HG03159 (cell line): ENCODE data around the gene BRD3OS.

Experiments used
- ATAC-seq: cut with Tn5 transposase; IDR thresholded peaks from one replicate; pipeline ENCODE4 v1.9.1; 2021; ENCODE audit warnings: mild to moderate bottlenecking, moderate library complexity; ENCODE audit not compliant: unreplicated experiment

BRD3OS gene

DNA sequence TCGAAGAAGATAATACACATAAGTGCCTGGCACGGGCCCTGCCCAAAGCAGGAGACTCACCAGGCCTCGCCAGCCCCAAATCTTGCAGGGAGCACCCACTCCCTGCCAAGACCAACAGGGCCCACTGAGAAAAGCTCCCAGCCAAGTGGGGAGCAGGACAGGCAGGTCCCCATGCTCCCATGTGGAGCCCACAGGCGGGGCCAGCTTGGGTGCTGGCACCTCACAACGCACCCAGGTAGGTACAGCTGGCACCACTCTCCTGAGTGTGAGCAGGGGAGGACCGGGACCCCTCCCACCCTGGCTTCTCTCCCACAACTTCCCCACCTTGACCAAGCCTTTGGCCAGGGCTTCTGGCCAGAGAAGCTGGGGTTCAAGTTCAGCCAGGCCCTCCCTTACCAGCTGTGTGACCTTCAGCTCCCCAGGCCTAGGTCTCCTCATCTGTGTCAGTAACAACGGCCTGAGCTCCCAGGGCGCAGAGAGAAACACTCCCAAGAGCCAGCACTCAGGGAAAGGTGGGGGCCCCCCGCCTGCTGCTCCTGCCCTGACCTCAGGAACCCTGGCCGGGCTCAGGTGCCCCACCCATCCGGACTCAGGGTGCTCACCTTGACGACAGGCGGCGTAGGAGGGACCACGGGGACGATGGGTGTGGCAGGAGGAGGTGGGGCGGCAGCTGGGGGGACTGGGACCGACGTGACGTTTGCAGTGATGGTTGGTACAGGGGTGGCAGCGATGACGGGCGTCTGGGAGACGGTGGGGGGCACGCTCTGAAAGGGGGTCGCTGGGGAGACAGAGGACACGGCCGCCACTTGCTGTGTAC is 24.7 kb downstream of the BRD3OS start:
- ATAC-seq = no peak

DNA sequence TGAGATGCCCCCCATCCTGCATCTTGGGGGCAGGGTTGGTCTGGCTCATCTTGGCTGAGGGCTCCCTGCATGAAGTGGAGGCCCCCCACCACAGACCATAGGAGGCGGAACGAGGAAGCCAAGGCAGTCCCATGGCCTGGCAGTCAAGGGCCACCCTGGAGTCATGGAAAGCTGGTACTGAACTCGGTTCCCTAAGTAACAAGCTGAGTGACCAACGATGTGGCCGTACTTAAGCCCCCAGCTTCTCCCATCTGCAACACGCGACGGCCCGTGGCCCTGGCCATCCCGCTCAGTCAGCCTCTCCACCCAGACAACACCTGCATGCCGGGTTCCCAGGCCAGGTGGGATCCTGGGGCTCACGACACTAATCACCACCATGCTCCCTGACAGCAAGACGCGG is 25.4 kb downstream of the BRD3OS start:
- no peak for ATAC-seq

DNA sequence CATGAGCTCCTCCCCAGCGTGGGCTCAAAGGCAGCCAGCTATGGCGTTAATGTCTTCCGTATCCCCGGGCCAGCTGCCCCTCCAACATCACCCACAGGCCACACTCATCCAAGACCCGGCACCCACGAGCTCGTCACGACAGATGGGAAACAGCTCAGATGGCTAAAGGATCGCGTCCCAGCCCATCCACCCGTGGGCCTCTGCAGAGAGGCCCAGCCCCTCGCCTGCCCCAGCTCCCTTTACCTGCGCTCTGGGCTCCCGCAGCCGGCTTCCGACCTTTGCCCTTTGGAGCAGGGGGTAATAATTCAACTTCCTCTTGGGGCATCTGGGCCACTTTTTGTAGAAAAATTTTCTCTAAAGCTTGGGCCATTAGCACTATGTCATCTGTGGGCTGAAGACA is 26.0 kb downstream of the BRD3OS start:
- ATAC-seq = no peak

DNA sequence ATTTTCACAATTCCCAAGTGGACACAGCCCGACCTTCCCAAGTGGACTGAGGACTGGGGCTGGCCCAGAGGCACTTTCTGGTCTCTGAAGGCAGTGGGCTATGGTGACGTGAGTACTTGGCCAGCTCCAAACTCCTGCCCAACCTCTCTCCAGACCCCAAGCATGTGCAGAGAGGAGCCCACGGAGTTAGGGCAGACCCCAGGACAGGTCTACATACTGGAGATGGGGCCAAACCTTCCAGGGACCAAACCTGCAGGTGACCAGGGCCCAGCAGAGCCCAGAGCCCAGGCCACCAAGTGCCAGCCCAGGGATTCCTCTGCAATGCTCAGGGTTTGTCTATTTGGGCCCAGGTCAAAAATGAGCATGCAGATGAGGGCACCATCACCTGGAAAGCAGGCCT is 27.2 kb downstream of the BRD3OS start:
- ATAC-seq = no peak

DNA sequence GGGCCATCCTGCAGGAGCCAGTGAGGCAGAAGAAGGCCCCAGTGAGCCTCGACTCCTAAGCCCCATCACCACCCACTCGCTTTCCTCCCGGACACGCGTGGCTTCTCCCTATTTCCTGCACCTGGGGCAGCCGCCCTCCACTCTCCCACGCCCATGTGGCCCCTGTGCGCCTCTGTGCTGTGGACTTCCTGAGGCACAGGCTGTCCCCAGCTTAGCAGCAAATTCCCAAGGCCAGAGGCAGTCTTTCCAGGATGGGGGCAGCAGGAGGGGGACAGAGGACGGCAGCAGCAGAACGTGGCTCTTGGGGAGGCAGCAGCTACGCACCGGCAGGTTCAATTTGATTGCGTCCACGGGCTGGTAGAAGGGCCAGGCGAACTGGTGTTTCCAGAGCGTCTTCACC is 27.7 kb downstream of the BRD3OS start:
- ATAC-seq = no peak

DNA sequence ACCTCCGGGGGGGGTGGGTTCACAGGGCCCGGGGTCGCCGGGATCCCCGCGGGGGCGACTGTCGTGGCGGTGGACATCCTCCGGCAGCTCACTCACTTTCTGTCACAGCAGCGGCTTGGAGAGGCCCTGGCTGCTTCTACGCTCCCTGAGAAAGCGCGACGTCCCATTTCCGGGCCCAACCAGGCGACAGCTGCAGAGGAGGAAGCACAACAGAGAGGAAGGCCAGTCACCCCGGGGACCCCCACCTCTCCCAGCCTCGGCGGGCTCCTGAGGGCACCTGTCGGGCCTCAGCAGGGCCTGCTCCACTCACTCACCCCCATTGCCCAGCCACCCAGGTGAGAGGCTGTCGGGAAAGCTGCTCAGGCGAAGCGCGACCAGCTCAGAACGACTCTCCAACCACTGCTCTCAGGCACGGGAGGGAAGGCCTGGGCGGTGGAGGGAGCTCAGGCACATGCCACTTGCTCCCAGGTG is 28.2 kb downstream of the BRD3OS start:
- no peak for ATAC-seq

DNA sequence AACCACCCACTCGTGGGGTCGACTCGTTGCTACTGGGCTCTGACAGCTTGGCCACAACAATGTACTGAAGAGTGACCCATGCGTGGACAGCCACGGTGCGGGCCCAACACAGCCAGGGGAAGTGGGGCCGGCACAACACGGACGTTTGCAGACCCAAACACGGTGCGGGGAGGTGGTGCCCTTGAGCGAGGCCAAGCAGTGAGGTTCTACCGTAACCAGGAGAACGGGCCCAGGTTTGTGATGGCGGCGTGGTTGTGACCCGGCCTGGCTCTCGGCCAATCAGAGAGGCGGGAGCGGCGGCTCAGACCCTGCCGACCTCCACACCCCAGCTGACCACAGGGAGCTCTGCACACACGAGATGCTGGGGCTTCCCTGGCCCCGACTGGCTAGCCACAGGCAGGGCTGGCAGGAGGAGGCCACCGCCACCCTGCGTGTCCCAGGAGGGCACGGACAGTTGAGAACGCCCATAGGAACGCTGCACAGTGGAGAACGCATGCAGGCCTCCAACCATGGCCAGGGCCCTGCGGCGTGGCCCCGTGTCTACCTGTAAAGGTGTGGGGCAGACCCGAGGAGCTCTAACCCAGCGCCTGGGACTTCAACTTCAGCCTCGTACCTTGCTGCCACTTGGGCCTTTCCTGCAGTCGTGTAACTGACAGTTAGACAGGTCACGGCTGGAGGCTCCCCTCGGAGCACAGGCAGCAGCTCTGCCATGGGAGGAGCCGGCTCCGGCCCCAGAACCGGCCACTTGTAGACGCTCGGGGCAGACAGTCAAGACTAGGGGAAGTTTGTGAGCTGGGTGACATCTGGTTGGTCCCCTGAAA is 28.9 kb downstream of the BRD3OS start:
- ATAC-seq = no peak

DNA sequence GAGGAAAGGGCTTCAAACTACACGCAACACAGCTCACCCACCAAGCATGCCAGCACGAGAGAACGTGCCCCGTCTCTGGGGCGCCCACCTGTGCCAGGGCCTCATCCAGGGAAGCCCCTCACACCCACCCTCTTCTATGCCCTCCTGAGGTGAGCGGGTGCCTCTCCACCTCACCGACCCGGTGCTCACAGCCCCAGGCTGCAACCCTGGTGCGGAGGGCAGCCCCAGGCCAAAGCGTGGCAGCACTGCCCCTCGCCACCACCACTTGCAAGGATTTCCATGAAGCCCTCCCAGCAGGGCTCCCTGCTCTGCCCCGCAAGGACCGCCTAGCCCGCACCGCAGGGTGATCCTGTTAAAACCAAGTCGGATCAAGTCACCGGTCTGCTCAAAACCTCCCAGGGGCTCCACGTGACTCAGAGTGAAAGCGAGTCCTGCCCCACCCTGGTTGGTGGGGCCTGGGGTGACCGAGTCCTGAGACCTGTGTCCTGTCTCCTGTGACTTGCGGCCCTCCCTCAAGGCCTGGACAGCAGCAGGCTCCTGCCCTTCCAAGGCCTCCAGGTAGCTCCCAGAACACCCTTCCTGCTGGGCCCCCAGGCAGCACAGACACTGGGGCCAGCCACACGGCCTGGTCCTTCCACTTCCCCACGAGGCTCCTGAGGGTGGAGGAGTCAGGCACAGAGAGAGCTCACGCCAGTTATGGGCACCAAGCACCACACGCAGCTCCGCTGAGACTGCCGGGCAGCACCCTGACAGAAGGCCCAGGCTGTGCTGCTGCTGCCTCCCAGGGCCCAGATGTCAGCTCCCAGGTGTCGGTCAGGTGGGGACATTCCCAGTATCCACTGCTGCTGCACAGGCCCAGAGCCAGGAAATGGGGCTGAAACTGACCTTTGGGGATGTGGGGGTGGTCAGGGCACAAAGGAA is 29.9 kb downstream of the BRD3OS start:
- no peak for ATAC-seq

DNA sequence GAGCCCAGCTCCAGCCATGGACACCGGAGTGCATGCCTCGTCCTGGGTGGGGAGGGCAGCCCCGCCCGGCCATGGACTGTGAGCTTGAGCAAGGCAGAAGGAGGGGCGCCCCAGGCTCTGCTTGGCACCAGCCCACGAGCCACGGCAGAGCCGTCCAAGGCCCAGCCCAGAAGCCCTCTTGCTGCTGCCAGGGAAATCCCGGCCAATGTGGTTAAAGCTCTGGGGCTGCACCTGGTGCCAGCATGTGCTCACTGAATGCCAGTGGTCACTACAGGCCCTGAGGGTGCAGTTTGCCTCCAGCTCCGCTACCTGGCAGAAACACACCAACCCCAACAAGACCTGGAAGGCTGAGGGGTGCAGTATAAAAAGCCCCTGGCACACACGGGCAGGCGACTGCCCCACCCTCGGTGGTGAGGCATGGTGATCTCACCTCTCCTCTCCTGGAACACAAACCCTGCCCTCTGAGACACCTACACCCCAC is 30.7 kb downstream of the BRD3OS start:
- ATAC-seq = no peak

DNA sequence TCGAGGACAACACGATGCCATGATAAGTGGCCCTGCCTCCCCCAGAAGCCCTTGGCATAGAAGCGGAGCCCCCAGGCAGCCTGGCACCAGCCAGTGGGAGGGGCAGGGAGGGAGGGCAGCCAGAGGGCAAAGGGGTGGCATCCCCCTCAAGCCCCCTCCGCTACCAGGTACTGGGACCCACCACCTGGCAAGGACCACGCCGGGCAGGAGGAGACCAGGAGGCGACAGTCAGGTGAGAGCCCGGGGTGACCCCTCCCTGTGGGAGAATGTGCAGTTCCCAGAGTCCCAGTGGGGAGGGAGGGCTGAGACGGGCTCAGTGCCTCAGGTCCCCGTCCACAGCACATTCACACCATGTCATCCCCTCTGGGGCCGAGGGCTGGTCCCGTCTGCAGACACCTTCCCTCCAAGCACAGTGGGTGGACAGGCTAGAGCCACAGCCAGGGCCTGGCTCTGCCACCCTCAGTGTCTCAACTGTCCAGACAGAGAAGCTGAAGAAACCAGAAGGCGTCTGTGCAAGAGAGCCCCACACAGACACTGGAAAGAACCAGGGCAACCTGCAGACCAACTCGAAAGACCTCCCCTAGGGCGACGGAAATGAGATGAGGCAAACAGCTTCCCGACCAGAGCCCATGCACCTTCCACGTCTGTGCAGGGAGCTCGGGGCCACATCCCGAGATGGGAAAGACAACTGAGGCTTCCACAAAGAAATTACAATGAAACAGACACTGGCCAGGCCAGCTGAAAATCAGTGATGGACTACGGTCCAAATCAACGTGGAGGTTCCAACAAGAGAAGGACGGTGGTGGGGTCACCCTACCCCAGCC is 31.4 kb downstream of the BRD3OS start:
- ATAC-seq = no peak

DNA sequence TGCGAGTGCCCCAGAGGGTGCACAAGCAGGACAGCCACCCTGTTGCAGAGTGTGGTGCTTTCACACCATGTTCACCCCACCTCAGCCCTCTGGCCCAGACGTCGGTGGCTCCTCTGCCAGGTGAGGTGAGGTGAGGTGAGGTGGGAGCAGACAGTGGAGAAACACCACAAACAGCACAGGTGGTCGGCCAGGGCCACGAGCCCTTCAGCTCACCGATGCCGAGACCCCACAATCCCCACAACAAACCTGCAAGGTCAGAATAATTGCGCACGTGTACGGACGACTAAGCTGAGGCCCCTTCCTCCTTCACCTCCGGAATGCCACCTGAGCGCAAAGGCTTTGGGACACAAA is 32.0 kb downstream of the BRD3OS start:
- ATAC-seq = no peak

DNA sequence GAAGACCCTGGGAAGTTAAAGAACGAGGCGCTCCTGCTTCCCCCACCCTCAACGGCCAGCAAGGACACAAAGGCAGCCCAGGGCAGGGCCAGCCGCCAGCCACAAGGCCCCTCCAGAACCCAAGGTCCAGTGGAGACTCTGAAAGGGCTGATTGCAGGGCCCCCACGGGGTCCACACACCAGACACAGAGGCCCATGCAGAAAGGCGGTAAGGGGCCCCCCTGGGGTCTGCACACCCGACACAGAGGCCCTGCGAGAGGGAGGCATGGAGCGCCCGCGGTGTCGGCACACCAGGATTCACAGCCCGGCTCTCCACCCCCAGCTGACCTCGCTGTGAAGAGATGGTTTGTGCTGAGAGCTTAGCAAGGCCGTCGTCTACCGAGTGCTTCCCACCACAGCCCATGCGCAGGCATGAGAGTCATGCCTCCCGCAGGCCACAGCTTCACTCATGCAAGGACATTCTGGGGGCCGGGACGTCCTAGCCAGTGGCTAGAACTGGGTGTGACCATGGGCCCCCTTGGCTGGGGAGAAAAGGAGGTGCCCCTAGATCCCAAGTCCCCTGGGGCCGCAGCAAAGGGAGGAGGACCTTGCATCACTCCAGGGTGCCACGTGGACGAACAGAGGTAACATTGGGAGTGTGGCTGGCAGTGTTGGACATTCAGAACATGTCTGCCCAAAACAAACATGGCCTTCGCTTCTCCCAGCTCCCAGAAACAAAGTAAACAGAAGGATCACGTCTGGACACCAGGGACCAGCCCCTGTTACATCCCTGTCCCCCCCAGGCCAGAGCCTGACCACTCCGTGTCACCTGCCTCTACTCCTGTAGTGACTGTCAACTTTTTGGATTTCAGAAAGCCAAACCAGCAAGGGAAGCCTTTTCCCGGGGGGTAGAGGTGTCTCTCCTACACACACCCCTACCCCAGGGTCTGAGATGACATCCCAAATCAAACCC is 32.7 kb downstream of the BRD3OS start:
- ATAC-seq = no peak

DNA sequence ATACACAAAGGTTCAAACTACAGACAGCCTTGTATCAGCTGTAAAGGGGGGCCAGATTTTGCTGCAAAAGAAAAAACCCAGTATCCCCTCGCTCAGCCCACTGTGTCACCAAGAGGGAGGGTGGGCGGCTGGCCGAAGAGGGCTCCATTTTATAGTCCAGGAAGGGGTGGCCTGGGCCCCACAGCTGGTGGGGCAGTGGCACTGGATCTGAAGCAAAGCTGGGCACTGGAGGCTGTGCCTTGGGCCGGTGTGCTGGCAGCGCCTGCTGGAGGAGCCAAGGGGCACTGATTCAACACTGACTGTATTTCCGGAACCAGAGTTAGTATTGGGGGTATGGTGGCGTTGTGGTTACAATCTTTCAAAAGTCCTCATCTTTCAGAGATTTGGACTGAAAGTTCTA is 33.4 kb downstream of the BRD3OS start:
- no peak for ATAC-seq

DNA sequence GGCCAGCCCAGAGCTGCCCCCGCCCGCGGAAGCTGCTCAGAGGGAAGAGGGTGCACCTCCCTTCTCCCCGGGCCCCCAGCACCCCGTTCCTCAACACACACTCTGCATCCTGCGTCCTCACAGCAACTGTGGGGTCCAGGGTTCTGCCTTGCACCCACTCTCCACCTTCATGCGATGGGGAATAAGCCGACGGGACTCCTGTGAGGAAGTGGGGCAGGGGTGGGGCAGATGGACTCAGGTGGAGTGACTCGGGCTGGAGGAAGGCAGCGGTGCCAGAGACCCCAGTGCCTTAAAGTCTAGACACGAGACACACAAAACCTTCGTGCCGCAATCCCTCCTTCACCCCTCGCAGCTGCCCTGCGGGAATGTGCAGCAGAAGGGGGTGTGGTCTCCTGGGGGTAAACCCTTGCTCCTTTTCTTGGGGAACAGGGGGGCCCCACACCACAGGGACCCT is 33.9 kb downstream of the BRD3OS start:
- no peak for ATAC-seq

DNA sequence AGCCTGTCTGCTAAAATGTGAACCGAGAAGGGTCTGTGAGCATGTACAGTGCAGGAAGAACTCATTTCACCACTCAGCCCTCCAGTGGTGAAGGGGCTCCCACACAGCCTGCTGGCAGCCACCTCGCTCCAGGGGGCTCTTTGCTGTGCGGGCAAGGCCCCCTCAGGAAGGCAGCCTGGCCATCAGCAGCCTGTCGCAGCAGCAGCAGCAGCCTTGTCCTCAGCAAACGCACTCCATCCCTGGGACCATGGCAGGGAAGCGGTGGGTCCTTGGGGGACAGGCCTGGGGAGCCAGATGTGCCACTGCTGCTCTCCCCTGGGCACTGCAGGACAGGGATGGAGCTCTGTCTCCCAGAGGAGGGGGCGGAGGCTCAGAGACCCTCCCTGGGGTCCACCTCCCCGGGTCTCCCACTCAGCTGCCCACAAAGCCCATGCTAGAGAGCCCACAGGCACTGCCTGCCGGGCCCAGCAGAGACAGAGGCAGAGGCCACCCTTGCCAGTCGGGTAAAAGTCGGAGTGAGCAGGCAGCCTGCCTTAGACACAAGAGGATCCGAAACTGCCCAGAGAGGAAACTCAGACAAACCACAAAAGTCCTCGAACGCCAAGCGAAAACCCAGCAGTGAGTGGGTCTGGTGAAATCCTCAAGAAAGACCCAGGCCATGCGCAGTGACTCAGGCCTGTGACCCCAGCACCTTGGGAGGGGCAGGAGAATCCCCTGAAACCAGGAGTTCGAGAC is 34.5 kb downstream of the BRD3OS start:
- peak; percentile 76 for ATAC-seq

DNA sequence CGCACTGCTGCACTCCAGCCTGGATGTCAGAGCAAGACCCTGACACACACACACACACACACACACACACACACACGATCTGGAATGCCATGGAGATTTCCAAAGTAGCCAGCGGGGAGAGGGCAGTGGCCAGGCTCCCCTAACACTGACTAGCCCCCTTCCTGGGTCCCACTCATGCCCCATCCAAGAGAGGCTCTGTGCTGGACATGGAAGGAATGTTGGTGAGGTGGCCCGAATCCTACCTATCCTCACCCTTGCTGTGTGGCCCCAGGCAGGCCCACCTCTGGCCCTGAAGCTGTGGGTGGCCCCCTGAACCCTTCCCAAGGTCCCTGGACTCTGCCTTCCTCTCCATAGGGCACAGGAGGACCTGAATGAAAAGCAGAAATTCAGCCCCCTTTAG is 35.3 kb downstream of the BRD3OS start:
- no peak for ATAC-seq

DNA sequence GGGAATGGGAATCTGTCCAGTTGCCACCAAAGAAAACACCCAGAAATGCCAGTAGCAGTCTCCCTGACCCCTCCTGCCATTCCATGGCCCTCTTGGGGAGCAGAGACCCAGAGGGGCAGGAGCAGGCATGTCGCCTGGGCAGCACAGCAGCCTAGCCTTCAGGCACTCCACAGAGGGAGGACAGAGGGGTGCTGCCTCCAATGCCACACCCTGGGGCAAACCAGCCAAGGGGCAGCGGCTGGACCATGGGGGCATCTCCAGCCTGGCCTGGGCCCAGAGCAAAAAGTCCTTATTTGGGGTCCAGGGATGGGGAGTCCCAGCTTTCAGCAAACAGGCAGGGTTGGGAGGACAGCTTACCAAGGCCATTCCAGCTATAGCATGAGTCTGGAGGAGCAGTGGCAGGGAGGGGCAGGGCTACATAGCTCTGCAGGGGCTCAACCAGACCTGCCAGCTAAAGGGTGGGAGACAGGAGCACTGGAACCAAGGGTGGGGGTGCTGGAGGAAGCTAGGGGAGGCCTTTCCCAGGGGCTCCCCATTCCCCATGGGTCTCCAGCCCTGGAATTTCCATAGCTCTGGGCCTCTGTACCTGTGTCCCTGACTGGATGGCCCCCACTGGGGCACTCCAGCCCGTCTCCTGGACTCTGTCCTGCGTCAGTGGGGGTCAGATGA is 35.9 kb downstream of the BRD3OS start:
- ATAC-seq = no peak
